GM18909 (cell line): ENCODE measurements around the gene SAMHD1.
"Not testable (repeated sequence)": the region's sequence is repeated elsewhere in the genome, so short reads cannot be mapped to it uniquely, and the experiment has no call there.

ENCODE experiments used
- ATAC-seq: cut with Tn5 transposase; IDR thresholded peaks from one replicate; pipeline ENCODE4 v1.9.1; 2021; ENCODE audit warnings: mild to moderate bottlenecking; ENCODE audit not compliant: unreplicated experiment, poor library complexity

SAMHD1 gene

DNA sequence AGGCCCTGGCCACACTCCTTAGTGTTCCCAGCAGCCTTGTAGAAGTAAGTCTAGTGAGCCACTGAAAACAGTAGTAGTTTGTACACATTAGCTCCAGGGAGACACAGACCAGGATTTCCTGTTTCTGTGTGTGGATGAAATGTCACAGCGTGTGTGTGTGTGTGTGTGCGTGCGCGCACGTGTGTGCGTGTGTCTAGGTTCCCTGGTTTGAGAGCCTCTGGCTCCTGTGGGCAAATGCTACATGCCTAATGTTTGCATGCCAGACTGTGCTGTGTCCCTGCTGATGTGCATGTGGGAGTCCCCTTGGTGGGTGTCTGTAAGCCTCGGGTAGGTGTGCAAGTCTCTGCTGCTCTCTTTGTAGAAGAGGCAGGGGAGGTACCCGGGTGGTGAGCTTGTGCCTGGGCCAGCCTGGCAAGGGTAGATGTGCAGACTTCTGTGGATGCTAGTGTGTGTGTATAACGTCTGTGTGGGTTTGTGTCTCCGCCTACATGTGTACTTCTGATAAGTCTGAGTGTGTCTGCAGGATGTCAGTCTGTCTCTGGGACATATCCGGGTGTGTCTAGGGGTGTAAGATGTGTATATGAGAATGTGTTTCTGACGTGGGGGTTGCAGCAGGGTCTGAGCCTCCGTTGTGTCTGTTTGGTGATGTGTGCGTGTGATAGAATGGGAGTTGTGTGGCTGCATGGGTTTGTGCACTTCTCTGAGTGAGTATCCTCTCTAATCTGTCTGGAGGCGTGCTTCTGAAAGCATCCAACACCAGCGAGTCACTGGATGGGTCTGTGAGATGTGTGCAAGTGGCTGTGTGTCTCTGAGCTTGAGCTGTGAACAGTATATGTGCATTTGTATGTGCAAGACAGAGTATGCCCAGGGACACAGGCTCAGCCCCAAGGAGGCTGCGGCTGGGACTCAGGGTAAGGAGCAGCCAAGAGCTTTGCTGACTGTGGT is 94.5 kb downstream of the SAMHD1 start:
- ATAC-seq: no peak

DNA sequence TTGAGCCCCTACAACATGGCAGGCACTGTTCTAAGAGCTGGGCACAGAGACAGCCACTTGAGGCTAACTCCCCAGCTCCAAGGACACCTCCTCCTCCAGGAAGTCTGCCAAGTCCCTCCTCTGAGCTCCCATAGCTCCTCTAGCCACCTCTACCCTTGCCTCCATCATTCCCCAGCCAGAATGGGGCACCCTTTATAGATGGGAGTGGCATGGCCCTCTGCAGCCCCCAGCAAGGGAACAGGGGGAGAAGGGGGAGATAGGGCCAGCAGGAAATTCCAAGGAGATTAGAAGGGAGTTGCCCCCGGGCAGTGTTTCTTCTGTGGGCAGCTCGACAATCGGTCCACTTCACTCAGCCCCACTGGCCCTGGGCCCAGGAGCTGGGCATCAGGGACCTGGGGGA is 95.3 kb downstream of the SAMHD1 start:
- no peak for ATAC-seq

DNA sequence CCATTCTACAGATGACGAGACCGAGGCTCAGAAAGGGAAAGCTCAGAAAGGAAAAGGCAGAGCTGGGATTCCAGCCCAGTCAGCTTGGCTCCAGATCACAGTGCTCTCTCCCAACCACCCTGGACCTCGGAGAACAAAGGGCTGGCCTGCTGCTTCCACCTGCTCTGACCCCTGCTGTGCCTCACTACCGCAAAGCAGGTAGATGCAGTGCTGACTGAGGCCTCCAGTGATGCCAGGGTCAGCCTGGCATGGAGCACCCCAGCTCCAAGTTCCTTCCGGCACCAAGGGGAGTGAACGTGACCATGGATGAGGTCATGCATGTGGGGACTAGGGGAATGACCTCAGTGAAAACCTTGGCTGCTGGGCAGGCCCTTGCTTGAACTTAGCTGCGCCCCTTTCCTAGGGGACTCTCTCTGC is 96.3 kb downstream of the SAMHD1 start:
- no peak for ATAC-seq

DNA sequence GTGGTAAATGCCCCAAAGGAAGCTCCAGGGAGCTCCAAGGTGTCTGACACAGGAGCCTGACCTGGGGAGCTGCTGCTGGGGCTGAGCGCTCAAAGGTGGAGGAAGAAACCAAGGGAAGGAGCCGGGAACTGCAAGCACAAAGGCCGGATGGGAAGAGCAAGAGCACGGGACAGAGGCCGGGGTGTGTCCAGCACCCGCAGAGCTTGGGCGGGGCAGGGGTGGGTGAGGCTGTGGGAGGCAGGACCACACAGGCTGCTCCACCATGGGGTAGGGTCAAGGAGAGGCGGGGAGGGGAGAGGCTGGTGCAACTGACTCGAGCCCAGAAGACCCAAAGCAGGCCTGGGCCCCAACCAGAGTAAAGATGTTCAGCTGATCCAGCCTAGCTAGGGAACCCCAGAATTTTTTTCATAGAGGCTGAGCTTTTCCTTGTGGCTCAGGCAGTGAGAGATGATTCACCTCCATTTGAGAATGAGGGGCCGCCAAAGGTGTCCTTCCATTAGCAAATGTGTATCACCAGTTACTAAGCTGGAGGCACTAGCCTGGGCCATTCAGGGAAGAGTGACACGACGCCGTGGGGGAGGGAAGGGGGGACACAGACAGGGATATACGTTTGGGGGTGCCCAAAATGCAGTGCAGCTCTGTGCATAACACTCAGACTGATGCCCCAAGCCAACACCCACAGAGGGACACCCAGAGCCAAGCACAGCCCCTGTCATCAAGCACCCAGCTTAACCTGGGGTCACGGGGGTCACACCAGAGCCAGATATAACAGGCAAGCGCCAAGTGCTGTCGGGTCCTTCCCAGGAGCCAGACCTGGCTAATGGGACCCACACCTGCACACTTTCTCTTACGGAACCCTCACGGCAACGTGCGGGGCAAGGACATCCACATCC is 96.9 kb downstream of the SAMHD1 start:
- no peak for ATAC-seq

DNA sequence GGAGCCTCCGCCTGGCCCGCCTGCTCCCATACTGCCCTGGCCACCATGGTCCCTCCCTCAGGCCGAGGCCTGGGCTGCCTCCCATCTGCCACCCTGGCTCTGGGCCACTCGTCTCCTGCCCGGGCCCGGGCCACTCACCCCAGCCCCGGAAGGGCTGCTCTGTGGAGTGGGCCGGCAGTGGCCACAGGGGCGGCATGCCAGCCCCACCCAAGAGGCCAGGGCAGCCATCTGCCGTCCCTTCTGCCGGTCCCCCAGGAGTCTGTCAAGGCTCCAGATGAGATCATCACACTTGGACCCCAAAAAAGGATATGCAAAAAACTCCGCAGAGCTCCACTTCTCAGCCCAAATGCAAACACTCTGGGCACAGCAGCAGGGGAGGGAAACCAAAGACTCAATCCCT is 99.3 kb downstream of the SAMHD1 start:
- no peak for ATAC-seq

DNA sequence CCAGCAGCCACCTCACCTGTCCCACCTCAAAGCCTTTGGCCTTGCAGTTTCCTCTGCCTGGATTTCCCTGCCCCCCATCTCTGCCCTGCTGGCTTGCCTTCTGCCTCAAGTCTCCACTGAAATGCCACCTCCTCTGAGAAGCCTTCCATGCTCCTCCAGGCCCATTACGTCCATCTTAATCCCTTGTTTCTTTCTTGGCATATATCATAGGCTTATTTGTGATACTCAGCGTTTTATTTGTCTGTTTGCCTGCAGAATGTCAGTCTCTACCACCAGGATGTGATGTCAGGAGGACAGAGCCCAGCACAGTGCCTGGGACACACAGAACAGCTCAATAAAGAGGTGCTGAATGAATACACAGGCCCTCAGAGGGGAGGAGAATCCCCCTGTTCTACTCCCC is 100.0 kb downstream of the SAMHD1 start:
- ATAC-seq: no peak

DNA sequence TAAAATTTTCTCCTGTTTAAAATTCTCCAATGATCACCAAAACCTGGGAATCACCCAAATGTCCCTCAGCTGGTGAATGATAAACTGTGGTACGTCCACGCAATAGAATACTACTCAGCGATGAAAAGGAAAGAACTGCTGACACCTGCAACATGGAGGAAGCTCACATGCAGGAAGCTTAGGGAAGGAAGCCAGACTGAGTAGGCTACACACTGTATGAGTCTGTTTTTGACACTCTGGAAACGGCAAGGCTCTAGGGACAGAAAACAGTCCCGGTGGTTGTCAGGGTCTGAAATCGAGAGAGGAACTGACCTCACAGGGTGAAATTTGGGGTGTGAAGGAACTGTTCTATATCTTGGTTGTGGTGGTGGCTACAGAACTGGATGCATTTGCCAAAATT is 100.7 kb downstream of the SAMHD1 start:
- ATAC-seq: no peak

DNA sequence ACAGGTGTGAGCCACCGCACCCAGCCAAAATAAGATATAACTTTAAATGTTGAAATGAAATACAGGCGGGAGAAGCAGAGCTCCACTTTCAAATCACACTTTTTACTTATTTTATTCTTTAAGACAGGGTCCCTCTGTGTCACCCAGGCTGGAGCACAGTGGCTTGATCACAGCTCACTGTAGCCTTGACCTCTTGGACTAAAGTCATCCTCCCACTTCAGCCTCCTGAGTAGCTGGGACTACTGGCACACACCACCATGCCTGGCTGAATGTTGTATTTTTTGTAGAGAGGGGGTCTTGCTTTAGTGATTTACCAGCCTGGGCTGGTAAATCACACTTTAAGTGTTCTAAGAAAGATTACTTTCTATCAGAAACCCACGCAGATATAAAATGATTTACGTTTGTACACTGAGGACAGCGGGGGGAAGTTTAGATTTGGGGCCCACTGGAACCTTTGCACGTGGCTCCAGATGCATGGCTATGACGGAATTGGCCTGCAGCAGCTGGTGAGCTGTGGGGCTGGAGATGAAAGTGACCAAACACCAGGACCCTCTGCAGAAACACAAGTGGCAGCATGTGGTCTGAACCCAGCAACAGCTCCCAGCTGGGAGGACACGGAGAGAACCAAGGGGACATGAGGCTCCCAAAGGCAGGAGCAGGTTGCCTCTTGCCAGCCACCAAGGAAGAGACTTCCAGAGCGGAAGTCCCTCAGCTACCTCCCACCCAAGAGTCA is 102.0 kb downstream of the SAMHD1 start:
- ATAC-seq: no peak

DNA sequence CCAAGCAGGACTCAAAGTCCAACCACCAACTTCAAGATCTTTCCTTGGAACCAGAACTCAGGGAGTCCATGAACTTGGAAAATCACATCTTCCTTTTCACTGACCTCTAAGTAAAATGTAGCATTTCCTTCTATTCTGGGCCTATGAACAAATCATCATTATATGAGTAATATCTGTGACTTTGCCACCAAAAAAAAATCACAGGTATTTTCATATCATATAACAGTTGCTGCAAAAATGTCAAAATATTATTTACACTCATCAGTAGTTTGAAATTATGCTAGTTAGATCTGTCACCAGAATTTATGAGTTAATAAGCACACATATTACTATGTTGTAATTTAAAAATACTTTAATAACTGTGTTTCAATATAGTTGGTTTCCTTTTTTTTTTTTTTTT is 102.8 kb downstream of the SAMHD1 start:
- ATAC-seq: no peak

DNA sequence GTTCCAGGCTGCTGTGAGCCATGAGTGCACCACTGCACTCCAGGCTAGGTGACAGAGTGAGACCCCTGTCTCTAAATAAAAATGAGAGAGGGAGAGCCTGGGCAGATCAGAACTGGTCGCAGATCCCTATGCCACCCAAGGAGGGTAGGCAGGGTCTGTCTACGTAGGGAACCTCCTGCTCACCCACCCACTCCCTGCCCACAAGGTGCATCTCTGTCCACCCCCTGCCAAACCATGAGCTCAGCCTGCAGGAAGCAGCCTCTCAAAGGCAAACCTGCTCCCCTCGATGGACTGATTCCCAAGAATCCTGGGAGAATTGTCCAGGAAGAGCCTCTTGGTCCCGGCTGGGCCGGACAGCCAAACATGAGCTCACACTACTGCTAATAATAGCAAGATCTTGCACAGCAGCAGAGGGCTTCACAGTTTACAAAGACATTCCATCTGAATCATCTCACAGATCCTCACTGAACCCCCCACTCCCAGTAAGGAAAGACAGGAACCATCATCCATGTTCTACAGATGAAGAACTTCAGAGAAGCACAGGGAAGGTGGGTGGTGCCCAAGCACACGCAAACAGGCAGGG is 103.3 kb downstream of the SAMHD1 start:
- ATAC-seq: no peak

DNA sequence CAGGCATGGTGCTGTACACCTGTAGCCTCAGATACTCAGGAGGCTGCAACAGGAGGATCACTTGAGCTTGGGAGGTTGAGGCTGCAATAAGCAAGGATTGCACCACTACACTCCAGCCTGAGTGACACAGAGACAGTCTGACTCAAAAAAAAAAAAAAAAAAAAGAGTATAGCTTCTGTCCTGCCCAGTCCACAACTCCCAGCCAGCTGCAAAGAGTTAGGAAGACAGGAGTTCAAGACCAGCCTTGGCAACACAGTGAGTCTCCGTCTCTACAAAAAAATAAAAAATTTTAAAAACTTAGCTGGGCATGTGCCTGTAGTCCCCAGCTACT is 103.8 kb downstream of the SAMHD1 start:
- ATAC-seq: no peak

DNA sequence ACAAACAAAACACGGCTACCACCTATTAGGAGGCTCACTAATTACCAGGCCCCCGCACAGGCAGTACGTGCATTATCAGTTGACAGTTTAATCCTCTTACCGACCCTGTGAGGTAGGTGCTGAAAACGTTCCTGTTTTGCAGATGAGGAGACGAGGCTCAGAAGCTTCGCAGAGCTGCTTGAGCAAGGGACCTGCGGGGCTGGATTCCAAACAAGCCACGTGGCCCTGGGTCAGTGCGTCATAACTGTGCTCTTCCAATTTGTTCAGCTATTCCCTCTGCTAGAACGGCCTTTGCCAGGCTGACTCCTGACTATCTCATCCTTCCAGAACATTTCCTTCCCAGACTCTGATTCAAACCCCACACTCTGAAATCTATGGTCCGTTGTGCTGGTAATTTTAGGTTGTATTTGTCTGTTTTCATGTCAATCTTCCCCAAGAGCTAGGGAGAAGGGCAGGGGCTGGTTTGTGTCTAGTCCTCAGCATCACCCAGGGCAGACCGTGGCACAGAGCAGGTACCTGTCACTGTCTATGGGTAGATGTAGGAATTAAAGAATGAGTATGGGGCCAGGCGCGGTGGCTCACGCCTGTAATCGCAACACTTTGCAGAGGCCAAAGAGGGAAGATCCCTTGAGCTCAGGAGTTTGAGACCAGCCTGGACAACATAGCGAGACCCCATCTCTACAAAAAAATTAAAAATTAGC is 104.3 kb downstream of the SAMHD1 start:
- ATAC-seq: no peak

DNA sequence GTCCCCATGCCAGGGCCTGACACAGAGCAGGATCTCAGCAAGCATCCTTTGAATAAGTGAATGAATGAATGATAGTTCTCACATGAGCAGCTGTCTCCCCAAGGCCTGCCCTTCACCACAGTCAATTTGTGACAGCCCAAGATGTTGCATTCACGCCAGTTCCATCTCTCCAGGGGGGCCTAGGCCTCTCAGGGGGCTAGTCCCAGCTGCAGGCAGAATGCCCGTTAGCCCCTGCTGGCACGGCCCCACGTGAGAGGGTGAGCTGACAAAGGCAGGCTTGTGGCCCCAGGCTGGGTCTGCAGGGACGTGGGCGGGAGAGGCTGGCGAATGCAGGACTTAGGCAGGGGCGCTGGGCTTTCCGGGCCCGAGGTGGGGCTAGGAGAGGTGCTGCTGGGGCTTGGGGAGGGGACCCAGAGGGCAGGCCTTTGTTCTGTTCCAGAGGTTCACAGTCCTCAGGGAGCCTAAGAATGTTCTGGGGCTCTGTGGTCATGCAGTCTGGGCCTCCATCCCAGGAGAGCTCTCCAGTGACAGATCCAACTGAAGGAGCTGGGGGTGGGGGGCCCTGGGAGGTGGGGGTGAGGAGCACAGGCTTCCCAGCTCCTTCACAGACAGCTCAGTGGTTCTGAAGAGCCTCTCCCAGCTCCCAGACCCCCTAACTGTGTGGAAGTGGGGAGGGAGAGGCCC is 106.1 kb downstream of the SAMHD1 start:
- no peak for ATAC-seq

DNA sequence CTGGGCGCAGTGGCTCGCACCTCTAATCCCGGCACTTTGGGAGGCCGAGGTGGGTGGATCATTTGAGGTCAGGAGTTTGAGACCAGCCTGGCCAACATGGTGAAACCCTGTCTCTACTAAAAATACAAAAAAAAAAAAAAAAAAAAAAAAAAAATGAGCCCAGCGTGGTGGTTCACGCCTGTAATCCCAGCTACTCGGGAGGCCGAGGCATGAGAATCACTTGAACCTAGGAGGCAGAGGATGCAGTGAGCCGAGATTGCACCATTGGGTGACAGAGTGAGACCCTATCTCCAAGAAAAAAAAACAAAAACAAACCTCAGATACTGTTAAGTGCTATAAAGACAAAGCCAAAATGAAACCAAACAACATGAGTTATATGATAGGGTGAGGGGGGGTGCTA is 110.5 kb downstream of the SAMHD1 start:
- ATAC-seq: not testable (repeated sequence)
